ENCODE results near the gene SMG6.
A peak's percentile ranks its signal among the peaks of the same experiment; 100 is the strongest.

SMG6 gene

GRCh38 chr17:2197271-2197670 is 106.3 kb downstream of the SMG6 start:
- DNase-seq, result no peak

- DNase-seq, result no peak
These were observed 107.9 kb downstream of the SMG6 start for GRCh38 chr17:2195729-2196128.

- DNase-seq, result peak; percentile 29
These were observed 108.7 kb downstream of the SMG6 start for GRCh38 chr17:2194889-2195335.

DNA sequence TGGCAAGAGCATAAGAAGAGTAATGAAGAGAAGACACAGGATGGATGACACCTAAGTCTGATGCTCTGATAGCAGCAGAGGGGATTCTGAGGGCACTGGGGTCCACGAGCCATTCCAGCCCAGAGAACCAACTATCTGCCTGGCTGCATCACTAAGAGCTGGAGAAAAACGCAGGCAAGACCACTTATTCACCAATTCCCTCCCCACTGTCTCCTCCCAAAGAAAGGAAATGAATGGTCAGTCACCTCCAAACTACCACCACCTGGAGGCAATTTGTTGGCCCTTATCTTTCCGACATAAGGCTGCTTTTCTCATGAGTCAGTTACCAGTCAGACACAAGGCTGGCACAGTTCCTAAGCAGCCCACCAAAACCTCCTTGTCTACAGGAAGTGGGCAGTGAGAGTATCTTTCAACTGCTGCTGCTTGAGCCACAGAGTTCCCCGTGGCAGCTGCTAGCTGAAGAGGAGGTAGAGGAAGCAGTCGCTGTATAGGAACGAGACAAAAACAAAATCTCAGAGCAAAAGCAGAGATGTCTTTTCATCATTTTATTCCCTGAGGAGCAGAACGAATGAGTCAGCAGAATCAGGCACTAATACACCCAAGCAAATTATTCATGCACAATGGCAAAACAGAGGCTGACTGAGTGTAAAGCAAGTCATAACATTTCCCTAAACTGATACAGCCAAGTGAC is 111.1 kb downstream of the SMG6 start:
- DNase-seq, result no peak

- DNase-seq, result no peak
These were observed 111.8 kb downstream of the SMG6 start for GRCh38 chr17:2191785-2192184.

- DNase-seq, result no peak
These were observed 112.4 kb downstream of the SMG6 start for GRCh38 chr17:2191227-2191626.

GRCh38 chr17:2190014-2190413 is 113.6 kb downstream of the SMG6 start:
- DNase-seq, result no peak

DNA sequence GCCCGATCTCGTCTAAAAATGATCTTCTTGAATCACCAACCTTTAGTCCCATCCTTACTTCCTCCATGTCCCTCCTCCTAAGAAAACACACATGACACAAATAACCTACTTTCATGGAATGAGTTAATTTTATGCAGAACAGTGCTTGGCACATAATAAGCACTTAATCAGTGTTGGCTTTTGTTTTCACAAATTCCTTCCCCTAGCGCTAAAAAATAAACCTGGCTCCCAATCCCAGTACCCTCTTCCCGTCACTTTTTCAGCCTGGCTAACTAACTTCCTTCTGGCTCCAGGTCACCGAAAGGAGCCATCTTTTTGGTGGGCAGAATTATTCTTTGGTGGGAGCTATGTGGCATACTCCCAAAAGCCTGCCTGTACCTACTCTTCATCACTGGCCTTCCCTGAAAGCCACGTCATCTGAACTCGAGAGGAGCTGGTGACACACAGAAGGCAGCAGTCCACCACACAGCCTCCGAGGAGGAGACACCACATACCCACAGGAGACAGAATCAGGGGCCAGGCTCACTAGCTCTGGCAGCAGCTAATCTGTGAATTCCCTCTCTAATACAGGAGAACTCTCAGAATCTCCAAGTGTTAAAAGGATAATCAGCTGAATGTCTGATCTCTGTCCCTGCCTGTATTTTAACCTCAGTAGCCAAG is 114.5 kb downstream of the SMG6 start:
- no peak for DNase-seq

GRCh38 chr17:2187758-2188157 is 115.8 kb downstream of the SMG6 start:
- DNase-seq, result no peak

DNA sequence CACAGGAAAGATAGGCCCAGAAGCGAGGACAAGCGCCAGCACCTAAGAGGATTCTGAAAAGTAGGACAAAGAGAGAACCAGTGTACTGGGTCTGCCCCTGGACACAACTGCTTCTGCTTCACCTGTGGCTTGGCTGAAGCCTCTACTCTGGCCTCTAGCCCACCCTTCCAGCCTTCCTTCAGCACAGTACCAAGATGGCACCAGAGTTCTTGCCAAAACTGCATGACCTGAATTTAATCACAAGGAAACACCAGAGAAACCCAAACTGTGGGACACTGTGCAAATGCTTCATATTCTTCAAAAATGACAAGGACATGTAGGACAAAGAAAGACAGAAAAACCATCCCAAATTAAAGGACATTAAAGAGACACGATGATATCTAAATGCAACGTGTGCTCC is 116.6 kb downstream of the SMG6 start:
- no peak for DNase-seq

DNA sequence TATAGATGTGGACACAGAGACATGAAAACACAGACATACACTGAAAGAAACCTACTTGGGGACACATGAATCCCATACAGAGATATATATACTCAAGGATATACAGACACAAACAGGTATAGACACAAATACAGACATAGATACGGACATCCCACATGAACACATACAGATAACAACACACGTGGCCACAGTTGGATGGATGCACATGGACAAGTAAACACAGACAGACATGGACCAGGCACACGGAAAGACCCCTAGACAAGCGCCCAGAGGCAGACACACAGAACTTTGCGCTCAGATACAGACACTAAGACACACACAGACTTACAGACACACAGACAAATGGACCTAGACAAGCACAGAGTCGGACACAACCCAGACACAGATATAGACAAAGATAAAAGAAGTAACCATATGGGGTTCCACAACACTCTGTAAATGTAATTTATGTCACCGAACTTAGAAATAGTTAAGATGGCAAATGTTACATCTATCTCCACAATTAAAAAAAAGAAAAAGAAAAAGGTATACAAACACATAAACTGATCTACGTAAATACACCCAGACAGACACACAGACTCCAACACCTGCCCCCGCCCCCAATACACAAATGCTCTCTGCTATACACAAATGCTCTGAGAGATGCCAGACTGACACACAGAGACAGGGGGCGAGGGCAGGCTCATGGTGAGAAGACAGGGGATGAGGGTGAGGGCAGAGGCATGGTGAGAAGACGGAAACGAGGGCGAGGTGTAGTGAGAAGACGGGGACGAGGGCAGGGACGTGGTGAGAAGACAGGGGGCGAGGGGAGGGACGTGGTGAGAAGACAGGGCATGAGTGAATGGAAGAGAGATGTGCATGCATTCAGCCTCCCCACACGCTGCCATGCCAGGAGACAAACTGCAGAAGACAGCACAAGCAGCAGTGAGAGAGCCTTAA is 118.3 kb downstream of the SMG6 start:
- no peak for DNase-seq

DNA sequence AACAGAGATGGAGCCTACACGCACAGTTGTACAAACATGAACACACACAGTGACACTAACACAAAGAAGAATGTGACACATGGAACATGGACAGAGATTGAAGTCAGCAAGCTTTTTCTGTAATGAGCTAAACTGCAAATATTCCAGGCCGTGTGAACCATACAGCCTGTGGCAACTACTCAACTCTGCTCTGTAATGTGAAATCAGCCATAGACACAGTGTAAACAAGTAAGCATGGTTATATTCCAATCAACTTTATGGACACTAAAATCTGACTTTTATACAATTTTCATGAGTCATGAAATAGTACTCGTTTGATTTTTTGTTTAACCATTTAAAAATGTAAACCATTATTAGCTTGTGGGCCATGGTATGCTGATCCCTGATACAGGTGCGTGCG is 120.2 kb downstream of the SMG6 start:
- no peak for DNase-seq

DNA sequence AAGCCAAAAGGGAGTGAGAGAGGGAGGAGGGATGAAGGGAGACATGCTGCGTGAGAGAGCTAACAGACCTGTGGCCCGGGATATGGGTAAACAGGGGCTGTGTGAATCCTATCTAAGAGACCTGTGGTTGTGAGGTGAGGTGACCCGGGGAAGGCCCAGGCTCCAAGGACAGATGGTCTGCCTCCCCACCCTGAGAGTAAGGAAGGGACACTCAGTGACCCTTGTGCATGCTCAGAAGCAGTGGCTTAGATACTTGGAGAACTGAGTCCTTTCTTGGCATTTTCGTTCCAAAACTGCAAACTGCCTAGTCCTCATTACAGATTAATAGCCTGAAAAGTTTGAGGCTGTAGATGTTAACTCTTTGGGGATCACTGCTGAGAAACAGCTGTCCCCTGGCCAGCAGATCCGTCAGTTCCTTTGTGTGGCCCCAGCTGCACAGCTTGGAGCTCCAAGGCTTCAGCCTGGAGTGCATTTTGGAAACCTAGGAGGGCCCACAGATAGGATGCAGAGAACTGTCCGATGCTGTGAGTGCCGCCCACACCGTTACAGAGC is 121.6 kb downstream of the SMG6 start:
- no peak for DNase-seq

DNA sequence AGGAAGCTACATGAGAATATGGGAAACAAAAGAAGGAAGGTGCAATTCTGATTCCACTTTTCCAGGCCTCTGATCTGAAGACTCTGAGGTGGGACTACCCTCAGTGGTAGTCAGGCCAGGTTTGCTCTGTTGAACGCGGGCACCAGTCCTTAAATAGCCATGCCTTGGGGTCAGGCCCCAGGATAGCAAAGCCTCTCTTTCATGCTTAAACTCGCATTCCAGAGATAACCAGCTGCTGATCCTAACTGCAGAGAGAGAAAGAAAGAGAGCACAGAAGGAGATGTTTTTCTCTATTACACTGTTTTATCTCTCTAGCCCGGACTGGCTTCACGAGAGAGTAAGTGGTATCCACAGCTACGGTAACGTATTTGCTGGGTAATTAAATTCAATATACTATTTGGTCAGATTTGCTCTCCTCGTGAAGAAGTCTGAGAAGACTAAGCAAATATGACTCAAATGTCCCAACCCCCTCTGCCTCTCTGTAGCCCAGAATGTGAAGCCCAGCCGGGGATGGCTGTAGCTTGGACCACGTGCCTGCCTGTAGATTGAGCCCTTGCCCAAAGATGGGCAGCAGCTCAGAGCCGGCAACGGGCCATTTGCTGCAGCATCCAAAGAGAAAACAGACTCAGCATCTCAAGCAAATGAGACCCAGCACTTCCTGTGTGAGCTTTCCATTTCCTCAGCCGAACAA is 122.2 kb downstream of the SMG6 start:
- no peak for DNase-seq

- no peak for DNase-seq
These were observed 122.8 kb downstream of the SMG6 start for GRCh38 chr17:2180768-2181167.

- peak; percentile 90 for DNase-seq
These were observed 123.8 kb downstream of the SMG6 start for GRCh38 chr17:2179615-2180295.

GRCh38 chr17:2178798-2179501 is 124.6 kb downstream of the SMG6 start:
- DNase-seq, result no peak

GRCh38 chr17:2177235-2177811 is 126.3 kb downstream of the SMG6 start:
- DNase-seq, result no peak

DNA sequence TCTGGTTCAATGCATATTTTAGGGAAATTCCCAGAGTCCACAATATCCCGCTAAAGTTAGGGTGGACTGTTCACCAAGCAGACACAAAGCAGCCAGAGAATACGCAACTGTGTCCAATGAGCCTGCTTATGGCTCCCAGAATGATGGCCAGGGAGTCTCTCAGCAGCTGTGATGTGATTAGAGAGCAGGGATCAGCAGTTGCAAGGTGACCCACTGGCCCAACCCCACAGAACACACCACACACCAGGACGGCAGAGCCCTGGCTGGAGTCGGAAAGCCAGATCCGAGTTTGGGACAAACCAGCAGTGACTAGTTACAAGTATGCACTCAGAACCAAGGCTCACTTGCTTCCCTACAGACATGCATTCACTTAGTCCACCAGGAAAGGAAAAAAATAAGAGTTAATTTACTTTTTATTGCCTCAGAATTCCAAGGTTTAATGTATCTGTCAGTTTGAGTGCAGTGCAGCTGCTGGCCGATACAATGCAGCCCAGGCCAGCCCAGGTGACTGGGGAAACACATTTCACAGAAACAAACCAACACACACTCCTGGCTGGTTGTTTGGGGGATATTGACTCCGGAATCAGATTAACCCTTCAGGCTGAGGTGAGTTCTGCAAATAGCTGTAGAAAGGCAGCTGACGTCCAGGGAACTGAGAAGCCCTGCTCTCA is 127.0 kb downstream of the SMG6 start:
- no peak for DNase-seq

DNA sequence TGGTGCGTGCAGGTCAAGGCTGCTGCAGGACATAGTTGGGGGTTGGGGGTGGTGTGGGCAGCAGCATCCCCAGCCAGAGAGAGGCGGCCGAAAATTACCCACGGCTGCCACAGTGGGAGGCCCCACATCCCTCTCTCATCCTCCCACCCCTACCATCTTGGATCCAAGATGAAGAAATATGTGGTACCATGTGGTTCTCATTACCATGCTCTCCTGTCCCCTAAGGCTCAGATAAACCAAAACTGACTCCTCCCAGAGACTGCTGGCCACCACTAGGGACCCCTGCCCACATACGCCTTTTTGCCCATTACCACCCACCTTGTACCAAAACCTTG is 128.3 kb downstream of the SMG6 start:
- no peak for DNase-seq
